AG04450 (cell line): ENCODE measurements around the gene BCAS2. TPM values are rescaled to one million over a fixed set of nuclear protein-coding genes. Genes with fewer than 3 reads are reported as not detected.

Source experiments
- CTCF ChIA-PET: fragments of 300-600, 350-600 bp; formaldehyde crosslinking; extraction: SDS; loops from one replicate; lab custom pipeline; 2022; ENCODE audit warnings: antibody characterized with exemption, inconsistent platforms; lab: Charles Lee
- POLR2A ChIA-PET: fragments of 350-600 bp; formaldehyde crosslinking; extraction: SDS; loops from one replicate; lab custom pipeline; 2021; ENCODE audit warnings: antibody characterized with exemption, inconsistent platforms; lab: Yijun Ruan, JAX
- DNase-seq: peaks from one replicate; pipeline ENCODE4 v3.0.0-alpha.2; 2011; ENCODE audit warnings: low read depth, low spot score
- H3K27ac ChIP-seq: one replicate; pipeline ENCODE4 v1.5.1; 2012; ENCODE audit warnings: low read depth, low read length, control low read depth
- H3K27me3 ChIP-seq: one replicate; pipeline ENCODE4 v1.6.0; 2012; ENCODE audit warnings: low read length; ENCODE audit not compliant: control insufficient read depth, insufficient read depth
- H3K4me3 ChIP-seq: 2 replicates; pipeline ENCODE4 v1.5.1; 2011; ENCODE audit warnings: mild to moderate bottlenecking, low read depth, low read length, control low read depth
- H3K9me3 ChIP-seq: 2 replicates; pipeline ENCODE4 v1.5.1; 2012; ENCODE audit warnings: low read length; ENCODE audit not compliant: control insufficient read depth, insufficient read depth
- CTCF ChIP-seq: IDR thresholded peaks from 2 replicates; pipeline ENCODE4 v1.5.1; 2011; ENCODE audit warnings: low read depth, low read length, control low read depth, inconsistent platforms
- polyA plus RNA-seq: library from polyadenylated mRNA; depleted of rRNA; stranded (reverse); fragments of >200 nt; gene quantifications from 2 replicates; pipeline ENCODE4 v1.2.3, GENCODE V29; 2011

Gene BCAS2
- polyA plus RNA-seq, 1 experiment = 52.1 TPM

DNA sequence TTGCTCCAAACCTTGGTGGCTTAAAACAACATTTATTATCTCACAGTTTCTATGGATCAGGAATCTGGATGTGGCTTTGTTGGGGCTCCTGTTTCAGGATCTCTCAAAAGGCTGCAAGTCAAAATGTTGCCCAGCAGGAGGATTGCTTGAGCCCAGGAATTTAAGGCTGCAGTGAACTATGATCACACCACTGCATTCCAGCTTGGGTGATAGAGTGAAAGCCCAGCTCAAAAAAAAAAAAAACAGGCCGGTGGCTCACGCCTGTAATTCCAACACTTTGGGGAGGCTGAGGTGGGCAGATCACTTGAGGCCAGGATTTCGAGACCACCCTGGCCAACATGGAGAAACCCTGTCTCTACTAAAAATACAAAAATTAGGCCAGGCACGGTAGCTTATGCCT, 30.0 kb downstream of the BCAS2 start:
- ChIA-PET CTCF (no interaction called here), POLR2A (no interaction called here)
- no peak for DNase-seq

GRCh38 chr1:114550336-114550735, 31.1 kb downstream of the BCAS2 start:
- ChIA-PET CTCF (no interaction called here), POLR2A (no interaction called here)
- Histone ChIP-seq H3K27me3 (no peaks in the 10 kb centered on the region), H3K27ac (no peak overlapping the region), H3K4me3 (no peak overlapping the region), H3K9me3 (no peaks in the 10 kb centered on the region)
- TF ChIP-seq CTCF = no peak
- DNase-seq = no peak

More for the DNA sequence above, 30.0 kb downstream of the BCAS2 start:
- Histone ChIP-seq H3K9me3 (no peaks in the 10 kb centered on the region), H3K27ac (no peak overlapping the region), H3K4me3 (no peak overlapping the region), H3K27me3 (no peaks in the 10 kb centered on the region)
- no peak for TF ChIP-seq CTCF

DNA sequence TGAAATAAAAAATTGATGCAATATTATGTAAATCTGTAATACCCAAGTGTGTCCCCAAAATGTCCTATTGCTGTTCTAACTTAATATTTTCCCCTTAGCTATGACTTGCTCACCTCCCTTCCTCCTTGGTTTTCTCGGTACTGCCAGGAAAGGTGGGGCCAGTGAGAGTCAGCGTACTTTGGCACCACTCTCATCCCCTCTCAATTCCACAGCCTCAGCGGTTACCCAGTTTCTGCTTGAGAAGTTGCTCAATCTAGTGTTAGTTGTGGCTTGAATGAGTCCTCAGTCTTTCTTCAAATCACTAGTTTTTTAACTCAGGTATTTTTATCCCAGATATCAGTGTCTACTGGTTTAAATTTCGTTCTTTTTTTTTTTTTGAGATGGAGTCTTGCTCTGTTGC, 32.3 kb downstream of the BCAS2 start:
- ChIA-PET CTCF (no interaction called here), POLR2A (no interaction called here)
- H3K27me3 ChIP-seq = no peaks in the 10 kb centered on the region
- DNase-seq = no peak
- no peaks in the 10 kb centered on the region for H3K9me3 ChIP-seq
- TF ChIP-seq CTCF = no peak
- no peak overlapping the region for H3K4me3 ChIP-seq
- H3K27ac ChIP-seq = no peak overlapping the region

- no peak for TF ChIP-seq CTCF
- ChIA-PET POLR2A (no interaction called here), CTCF (no interaction called here)
- Histone ChIP-seq H3K4me3 (no peak overlapping the region), H3K27ac (no peak overlapping the region), H3K9me3 (no peaks in the 10 kb centered on the region), H3K27me3 (no peaks in the 10 kb centered on the region)
- no peak for DNase-seq
Measured at GRCh38 chr1:114547076-114547475, 34.3 kb downstream of the BCAS2 start.

DNA sequence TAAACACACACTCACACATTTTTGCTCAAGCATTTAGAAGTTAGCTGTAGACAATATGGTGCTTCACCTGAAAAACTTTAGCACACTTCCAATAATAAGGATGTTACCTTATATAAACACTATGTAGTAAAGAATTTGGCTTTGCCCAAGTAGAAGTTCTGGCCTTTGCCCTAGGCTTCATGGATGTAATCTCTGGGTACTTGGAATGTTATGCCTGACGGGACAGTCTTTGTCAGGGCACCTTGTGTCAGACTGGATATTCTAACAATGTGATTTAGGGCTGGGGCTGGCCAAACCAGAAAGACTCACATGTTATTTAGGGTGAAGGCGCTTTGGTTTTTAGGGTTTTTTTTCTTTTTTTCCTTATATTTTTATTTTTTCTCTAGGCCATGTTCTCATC, 35.6 kb downstream of the BCAS2 start:
- ChIA-PET POLR2A (no interaction called here), CTCF (no interaction called here)
- Histone ChIP-seq H3K27me3 (no peaks in the 10 kb centered on the region), H3K9me3 (no peaks in the 10 kb centered on the region), H3K27ac (no peak overlapping the region), H3K4me3 (no peak overlapping the region)
- DNase-seq = no peak
- no peak for TF ChIP-seq CTCF
